Midbrain (tissue), 1 donor: ENCODE results near the gene CHMP6.
A peak's percentile ranks its signal among the peaks of the same experiment; 100 is the strongest.
"Not testable (repeated sequence)": the region's sequence is repeated elsewhere in the genome, so short reads cannot be mapped to it uniquely, and the experiment has no call there.

Experiments used
- DNase-seq: peaks from one replicate; lab custom pipeline; 2025; lab: John Stamatoyannopoulos, UW

Gene CHMP6

GRCh38 chr17:81011951-81012350 is 20.3 kb downstream of the CHMP6 start:
- DNase-seq, result no peak

- no peak for DNase-seq
These were observed 21.2 kb downstream of the CHMP6 start for GRCh38 chr17:81012574-81013447.

DNA sequence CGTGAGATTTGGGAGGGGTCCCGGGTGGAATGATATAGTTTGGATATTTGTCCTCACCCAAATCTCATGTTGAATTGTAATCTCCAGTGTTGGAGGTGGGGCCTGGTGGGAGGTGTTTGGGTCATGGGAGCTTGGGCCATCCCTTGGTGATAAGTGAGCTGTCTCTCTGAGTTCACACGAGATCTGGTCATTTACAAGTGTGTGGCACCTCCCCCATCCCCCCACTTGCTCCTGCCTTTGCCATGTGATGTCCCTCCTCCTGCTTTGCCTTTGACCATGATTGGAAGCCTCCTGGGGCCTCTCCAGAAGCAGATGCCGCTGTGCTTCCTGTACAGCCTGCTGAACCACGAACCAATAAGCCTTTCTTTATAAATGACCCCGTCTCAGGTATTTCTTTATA is 22.0 kb downstream of the CHMP6 start:
- DNase-seq, result no peak

GRCh38 chr17:81015136-81015535 is 23.5 kb downstream of the CHMP6 start:
- DNase-seq, result no peak

DNA sequence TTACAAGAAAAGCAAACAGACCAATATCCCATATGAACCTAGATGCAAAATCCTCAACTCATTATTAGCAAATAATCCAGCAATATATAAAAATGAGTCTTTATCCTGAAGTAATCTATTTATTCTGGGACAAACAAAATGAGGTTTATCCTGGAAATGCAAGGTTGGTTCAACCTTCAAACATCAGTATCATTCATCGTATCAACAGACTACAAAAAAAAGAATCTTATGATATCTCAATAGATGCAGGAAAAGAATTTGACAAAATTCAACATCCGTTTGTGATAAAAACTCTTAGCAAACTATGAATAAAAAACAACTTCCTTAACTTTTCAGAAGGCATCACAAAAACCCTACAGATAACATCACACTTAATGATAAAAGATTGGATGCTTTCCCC is 24.9 kb downstream of the CHMP6 start:
- DNase-seq, result no peak

- DNase-seq, result not testable (repeated sequence)
These were observed 25.7 kb downstream of the CHMP6 start for GRCh38 chr17:81017330-81017729.

- no peak for DNase-seq
These were observed 26.6 kb downstream of the CHMP6 start for GRCh38 chr17:81018044-81018802.

DNA sequence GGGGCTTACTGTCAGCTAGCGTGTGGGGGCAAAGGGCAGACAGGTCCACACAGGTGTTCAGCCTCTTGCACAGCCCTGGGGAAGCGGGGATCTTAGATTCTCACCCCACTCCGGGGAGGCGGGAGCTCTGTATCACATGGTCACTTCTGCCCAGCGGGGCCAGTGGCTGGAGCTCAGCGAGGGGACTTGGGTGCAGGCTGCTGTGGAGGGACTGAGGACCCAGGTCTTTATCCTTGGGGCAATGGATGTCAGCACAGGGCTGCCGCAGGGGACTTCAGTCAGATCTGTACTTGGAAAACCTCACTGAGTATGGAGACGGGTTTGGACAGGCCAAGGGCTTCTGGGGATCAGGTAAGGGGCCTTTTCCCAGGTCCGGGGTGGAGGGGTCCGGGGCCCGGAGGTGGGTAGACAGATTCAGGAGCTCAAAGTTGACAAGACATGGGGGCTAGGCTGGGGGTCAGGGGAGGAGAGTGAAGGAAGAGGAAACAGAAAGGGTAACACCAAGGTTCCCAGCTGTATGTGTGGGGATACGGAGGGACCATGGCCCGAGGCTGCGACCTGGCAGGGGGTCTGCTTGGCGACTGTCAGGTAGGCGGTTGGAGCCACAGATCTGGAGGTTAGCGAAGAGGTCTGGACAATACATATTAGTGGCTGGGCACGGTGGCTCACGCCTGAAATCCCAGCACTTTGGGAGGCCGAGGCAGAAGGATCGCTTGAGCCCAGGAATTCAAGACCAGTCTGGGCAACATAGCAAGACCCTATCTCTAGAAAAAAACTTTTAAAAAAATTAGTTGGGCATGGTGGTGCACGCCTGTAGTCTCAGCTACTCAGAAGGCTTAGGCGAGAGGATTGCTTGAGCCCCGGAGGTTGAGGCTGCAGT is 28.2 kb downstream of the CHMP6 start:
- no peak for DNase-seq

DNA sequence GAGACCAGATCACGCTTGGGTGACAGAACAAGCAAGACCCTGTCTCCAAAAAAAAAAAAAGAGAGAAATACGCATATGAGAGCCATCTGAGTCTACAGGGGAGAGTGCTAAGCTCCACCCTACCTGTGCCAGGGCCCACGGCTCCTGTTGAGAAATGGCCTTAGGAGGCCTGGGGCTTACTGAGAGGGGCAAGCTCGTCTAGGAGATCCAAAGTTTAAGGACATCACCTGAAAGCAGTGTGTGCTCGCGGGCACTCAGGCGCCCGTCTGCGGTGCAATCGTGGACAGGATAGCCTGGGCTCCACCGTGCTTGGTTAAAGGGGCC is 28.8 kb downstream of the CHMP6 start:
- DNase-seq, result no peak

GRCh38 chr17:81020767-81021497 is 29.3 kb downstream of the CHMP6 start:
- peak; percentile 61 for DNase-seq

DNA sequence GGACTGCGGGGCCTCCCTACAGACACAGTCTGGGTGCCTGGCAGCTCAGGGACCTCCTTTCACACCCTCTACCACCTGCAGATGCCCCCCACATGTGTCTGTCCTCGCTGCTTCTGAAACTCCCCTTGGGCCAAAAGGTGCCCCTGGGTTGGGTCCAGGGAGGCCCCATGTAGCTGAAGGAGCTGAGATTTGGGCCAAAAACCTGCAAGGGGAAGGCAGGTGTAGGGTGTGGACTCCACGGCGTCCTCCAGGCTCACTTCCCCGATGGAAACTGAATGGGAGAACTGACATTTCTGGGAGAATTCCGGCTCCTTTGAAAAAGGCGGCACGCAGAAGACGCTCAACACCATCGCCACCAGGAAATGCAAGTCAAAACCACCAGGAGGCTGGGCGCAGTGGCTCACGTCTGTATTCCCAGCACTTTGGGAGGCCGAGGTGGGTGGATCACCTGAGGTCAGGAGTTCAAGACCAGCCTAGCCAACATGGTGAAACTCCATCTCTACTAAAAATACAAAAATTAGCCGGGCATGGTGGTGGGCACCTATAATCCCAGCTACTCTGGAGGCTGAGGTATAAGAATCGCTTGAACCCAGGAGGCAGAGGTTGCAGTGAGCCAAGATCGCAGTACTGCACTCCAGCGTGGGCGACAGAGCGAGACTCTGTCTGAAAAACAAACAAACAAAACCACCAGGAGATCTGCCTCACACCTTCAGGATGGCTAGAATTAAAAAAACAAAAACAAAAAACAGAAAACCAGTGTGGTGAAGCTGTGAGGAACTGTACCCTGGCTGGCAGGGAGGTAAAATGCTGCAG is 30.1 kb downstream of the CHMP6 start:
- no peak for DNase-seq

DNA sequence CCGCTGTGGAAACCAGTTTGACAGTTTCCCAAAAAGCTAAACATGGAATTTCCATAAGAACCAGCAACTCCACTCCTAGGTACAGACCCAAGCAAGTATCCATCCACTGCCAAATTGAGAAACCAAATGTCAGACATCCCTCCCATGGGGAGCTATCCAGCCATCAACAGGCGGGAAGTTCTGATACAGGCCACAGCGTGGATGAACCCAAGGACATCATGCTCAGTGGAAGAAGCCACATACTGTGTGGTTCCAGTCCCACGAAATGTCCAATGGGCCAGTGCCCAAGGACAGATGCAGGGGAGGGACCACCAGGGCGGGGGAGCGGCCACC is 30.7 kb downstream of the CHMP6 start:
- no peak for DNase-seq

DNA sequence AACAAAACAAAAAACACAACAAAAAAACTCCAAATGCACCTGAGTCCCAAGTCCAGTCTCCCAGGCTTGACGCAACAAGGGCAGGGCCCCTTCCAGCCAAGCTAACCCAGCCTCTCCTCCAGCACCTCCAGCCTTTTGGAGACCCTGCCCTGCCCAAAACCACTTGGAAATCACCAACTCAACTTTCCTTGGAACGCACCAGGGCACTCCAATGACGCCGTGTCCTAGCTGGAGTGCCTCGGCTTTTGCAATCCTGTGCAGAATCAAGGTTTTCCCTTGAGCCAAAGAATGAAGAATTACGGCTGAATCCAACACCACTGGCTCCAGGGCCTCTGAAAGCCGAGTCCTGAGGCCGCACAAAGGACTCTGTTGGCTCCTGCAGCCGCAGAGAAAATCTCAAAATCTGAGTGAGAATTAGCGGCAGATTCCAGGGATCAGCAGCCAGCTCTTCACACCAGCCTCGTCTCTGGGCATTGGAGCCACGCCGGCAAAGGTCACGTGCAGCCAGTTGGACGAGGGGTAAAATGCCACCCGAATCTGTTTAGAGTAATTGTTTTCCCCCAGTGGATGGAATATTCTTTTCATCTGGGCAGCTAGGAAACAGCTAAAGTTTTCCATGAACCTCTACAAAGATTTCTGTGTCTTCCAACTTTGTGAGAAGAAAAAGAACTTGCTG is 33.6 kb downstream of the CHMP6 start:
- DNase-seq, result peak; percentile 61

- peak; percentile 54 for DNase-seq
These were observed 34.1 kb downstream of the CHMP6 start for GRCh38 chr17:81025741-81026129.

GRCh38 chr17:81026266-81027036 is 34.8 kb downstream of the CHMP6 start:
- no peak for DNase-seq

DNA sequence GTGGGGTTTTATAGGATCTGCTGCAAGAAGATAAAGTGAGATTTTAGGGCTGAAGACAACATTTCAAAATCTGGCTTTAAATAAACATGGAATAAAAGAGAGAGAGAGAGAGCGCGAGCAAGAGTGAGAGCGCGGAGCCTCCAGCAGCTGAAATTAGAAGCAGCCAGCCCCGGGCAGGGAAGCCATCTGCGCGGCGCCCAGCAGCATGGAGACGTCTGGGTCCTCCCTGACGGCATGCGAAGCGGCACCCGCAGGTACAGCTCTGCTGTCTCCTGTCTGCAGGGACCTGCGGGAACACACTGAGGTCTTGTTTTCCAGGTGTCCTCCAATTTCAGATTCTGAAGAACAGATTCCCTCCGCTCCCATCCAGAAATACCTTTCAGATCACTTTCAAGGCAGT is 35.4 kb downstream of the CHMP6 start:
- DNase-seq, result no peak

DNA sequence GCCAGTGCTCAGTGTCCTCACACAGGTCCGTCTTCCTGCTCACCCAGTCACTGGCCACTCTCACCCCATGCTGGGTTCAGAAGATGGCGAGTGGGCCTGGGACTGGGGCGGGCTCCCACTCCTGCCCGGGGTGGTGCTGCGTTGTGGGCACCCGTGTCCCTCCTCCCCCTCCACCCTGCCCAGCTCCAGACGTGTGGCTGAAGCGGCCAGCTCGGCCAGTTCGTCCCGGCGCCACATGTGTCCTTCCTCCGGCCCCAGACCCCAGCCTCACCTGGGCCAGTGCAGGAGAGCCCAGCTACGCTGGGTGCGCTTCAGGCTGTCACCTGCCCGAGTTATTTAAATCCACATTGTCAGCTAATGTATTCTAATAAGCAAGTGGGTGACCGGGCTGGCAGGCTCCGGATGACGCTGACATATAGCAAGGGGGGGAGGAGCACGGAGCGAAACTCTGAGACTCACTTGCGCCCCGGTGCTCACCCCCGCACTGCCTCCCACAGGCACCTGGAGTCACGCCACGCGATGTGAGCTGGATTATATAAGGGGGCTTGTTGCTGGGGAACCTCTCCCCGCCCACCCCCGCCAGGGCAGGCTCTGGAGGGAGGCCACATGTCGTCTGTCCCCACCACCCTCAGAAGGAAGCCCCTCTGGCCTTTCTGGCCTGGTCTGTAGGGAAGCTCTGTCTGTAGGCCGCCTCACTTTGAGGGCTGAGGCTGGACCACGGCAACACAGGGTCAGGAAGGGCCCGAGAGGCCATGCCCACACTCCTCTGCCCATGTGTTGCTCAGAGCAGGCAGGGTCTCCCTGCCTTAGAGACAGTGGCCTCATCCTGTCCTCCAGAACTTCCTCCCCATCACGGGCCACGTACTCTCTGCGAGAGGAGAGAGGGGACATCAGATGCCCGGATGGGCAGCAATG is 36.2 kb downstream of the CHMP6 start:
- DNase-seq, result no peak

GRCh38 chr17:81028506-81028858 is 36.8 kb downstream of the CHMP6 start:
- no peak for DNase-seq

- no peak for DNase-seq
These were observed 38.2 kb downstream of the CHMP6 start for GRCh38 chr17:81029859-81030258.
